ENCODE results near the gene HAUS7.
"Not testable (repeated sequence)": the region's sequence is repeated elsewhere in the genome, so short reads cannot be mapped to it uniquely, and the experiment has no call there.

HAUS7 gene

DNA sequence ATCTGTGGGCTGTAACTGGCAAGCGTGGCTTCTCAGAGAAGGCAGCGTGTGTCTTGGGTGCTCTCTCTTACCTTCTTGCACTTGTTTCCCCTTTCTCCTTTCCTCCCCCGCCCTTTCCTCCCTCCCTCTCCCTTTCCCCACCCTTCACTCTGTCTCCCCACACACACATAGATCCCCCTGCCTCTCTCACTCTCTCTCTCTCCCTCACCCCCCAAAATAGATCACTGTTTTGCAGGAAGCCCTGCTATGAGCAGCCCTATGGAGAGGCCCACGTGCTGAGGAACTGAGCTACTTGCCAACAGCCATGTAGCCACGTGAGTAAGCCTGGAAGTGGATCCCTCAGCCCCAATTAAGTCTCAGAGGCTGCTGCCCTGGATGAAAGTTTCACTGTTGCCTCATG is 65.0 kb downstream of the HAUS7 start:
- DNase-seq, result no peak

DNA sequence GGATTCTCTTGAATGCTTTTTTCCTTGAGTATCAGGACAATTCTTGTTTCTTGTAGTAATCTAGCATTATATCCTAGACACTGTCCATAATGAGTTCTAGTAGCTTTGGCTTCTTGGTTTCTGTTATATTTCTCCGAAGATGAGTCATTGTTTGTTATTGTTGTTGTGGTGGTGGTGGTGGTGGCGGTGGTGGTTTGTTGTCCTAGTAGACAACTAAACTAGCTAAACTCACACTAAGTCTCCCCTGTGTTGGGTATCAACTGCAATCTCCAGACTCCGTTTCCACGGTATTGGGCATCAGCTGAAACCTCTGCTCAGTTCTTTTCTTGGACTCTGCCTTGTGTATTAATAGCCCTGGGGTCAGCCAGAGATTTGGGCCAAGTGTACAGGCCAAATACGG is 66.0 kb downstream of the HAUS7 start:
- not testable (repeated sequence) for DNase-seq

DNA sequence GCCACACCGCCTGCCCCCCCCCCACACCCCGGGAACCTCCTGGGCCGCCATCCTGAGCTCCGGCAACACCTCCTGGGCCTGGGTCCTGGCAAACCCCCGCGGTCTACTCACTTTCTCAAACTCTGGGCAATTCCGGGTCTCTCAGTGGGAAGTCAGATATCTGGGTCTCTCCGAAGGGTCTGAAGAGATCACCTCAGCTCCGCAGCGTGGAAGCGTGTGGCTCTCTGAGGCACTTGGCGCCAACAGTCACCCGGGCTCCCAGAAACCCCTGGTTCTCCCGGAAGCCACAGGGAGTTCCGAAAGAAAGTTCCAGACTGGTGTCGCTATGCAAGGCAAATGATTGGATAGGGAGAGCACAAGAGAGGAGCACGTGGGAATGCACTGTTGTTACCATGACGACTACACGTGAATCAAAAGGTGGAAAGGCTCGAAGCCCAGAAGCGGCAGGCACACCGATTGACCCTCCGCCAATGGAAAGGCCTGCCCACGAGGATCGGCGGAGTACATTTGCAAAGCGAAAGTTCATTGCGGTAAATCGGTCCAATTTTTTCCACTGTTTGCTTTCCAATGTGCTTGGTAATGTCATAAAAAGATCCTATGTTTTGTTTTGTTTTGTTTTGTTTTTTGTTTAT is 69.1 kb downstream of the HAUS7 start, which contains the start of gene PNMA6E:
TSS of gene PNMA6E (minus strand) at position 218 of the 632 bp plus-strand sequence. CDS start 2,501 bp downstream, outside the sequence.
- no peak for DNase-seq

DNA sequence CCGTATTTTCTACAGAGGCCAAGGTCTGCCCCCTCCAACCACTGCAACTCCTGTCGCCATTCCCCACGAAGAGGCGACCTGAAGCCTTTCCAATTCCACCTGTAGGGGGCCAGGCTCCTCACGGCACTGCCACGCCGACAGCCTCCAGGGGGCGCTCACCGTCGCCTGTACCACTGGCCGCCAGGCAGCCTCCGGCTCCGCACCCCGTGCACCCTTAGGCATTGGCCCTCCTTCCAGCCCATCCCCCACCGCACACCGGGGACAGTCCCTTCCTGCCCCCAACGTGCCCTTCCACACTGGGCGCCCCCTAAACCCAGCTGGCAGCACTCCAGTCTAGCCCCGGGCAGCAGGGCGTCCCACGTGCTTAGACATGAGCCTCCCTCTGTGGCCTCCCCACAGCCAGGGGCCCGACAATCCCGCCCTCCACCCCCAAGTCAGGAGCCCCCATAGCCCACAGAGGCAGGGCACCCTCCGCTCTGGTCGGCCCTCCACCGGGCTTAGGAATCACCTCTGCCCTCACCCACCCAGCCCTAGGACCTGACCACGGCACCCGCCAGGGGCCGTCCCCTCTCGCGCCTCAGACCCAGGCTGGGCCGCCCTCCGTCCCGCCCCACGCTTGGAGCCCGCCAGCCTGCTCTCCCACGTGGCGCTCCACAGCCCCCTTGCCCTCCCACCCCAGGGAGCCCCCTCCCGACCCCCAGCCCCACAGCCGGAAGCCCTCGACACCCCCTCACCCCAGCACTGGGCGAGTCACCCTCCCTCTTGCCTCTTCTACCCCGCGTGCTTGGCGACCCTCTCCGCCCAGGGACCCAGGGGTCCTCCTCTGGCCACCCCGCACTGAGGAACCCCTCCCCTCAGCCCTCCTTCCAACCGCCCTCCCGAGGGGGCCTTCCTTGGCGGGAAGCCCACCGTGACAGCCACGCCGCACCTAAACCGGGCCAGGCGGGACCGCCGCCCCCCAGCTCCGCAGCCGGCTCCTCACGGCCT is 69.9 kb downstream of the HAUS7 start:
- DNase-seq, result peak; percentile 51 to 77 (median 60)

DNA sequence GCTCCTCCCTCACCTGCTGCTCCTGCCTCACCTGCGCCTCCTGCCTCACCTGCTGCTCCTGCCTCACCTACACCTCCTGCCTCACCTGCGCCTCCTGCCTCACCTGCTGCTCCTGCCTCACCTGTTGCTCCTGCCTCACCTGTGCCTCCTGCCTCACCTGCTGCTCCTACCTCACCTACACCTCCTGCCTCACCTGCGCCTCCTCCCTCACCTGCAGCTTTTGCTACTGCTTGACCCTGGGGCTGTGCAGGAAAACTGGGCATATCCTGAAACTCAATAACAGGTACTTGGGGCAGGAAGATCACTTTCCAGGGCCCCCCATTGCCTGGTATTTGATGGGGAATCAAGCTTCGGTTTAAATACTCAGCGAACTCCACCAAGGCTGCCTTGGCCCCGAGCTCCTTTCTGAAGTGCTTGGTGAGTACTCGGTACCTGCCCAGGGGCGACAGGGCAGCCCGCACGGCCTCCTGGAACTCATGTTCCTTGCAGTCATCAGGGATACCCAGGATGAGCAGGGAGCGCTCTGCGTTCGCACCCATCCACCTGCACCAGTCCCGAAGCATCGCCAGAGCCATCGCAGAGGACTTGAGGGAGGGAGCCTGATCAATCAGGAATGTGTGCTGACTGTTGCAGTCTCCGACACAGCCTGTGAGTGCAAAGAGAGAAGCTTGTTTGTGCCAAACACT is 72.0 kb downstream of the HAUS7 start:
- DNase-seq, result no peak

Measured in suppressor macrophage treated with lipopolysaccharide for 1 hour (primary cell).